Measurements from ENCODE around the gene CBARP. TPM values are rescaled to one million over a fixed set of nuclear protein-coding genes. Genes with fewer than 3 reads are reported as not detected.

The CBARP gene
- total RNA-seq, 1 donor from 2014 or later, result 26.2 TPM

- no peaks in the 10 kb centered on the region for H3K27me3 Mint-ChIP-seq (ENCODE audit: low read depth)
- H3K4me3 Mint-ChIP-seq, result no peak overlapping the region
- peaks cover 3% of the 10 kb centered on the region for H3K4me1 Mint-ChIP-seq
- TF ChIP-seq CTCF (conservative IDR thresholded peaks at IDR 0.05), result no peak
- no peak overlapping the region for H3K27ac Mint-ChIP-seq (ENCODE audit: unreplicated experiment)
- no peaks in the 10 kb centered on the region for H3K9me3 Mint-ChIP-seq
- H3K36me3 Mint-ChIP-seq (ENCODE audit: low read depth), result no peaks in the 10 kb centered on the region
- no peak for DNase-seq (ENCODE audit: low read depth, low spot score)
Observed at GRCh38 chr19:1221904-1222255, 15.9 kb downstream of the CBARP start.

GRCh38 chr19:1220976-1221903, 16.6 kb downstream of the CBARP start:
- Mint-ChIP-seq H3K9me3 (no peaks in the 10 kb centered on the region), H3K27me3 (ENCODE audit: low read depth) (no peaks in the 10 kb centered on the region), H3K4me3 (no peak overlapping the region), H3K27ac (ENCODE audit: unreplicated experiment) (no peak overlapping the region), H3K4me1 (peaks cover 3% of the 10 kb centered on the region), H3K36me3 (ENCODE audit: low read depth) (no peaks in the 10 kb centered on the region)
- peak; percentile 61 for DNase-seq (ENCODE audit: low read depth, low spot score)
- TF ChIP-seq CTCF (conservative IDR thresholded peaks at IDR 0.05), result peak; percentile 69

- H3K36me3 Mint-ChIP-seq (ENCODE audit: low read depth), result no peaks in the 10 kb centered on the region
- TF ChIP-seq CTCF (conservative IDR thresholded peaks at IDR 0.05), result no peak
- H3K27me3 Mint-ChIP-seq (ENCODE audit: low read depth), result no peaks in the 10 kb centered on the region
- no peaks in the 10 kb centered on the region for H3K9me3 Mint-ChIP-seq
- H3K27ac Mint-ChIP-seq (ENCODE audit: unreplicated experiment), result no peak overlapping the region
- H3K4me1 Mint-ChIP-seq, result peaks cover 3% of the 10 kb centered on the region
- DNase-seq (ENCODE audit: low read depth, low spot score), result no peak
- no peak overlapping the region for H3K4me3 Mint-ChIP-seq
Observed at GRCh38 chr19:1220477-1220930, 17.3 kb downstream of the CBARP start.

GRCh38 chr19:1219786-1220476, 17.9 kb downstream of the CBARP start:
- no peak overlapping the region for H3K27ac Mint-ChIP-seq (ENCODE audit: unreplicated experiment)
- TF ChIP-seq CTCF (conservative IDR thresholded peaks at IDR 0.05), result no peak
- H3K9me3 Mint-ChIP-seq, result no peaks in the 10 kb centered on the region
- H3K4me3 Mint-ChIP-seq, result no peak overlapping the region
- peaks cover 3% of the 10 kb centered on the region for H3K4me1 Mint-ChIP-seq
- H3K27me3 Mint-ChIP-seq (ENCODE audit: low read depth), result no peaks in the 10 kb centered on the region
- H3K36me3 Mint-ChIP-seq (ENCODE audit: low read depth), result no peaks in the 10 kb centered on the region
- DNase-seq (ENCODE audit: low read depth, low spot score), result no peak

DNA sequence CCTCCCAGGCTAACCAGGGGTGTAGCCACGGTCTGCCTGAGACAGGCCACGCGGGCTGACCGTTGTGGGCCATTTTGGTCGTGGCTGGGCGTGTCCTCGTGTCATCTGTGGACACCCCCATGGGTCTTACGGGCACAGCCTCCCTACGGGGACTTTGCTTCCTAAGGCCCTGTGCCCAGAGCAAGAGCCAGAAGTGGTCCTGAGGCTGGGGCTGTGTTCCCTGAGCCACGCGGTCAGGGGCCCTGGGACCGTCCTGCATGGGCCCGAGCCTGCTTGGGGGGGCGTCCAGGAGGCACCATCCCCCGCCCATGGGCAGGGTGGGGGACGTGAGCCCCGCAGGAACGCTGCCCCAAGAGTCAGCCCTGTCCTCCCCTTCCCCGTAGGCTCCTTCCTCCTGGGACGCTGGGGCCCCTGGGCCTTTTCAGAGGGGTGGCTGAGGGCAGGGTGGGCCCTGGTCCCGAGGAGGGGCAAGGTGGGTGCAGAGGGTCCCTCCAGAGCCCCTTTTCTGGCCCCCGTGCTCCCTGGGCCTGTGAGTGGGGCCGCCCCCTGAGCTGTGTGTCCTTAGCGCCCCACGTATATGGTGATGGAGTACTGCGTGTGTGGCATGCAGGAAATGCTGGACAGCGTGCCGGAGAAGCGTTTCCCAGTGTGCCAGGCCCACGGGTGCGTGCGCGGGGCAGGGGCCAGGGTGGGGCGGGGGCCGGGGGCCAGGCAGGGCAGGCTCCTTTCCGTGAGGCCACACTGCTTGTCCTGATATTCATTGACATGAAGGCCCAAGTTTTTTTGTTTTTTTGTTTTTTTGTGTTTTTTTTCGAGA, 18.8 kb downstream of the CBARP start:
- H3K4me3 Mint-ChIP-seq, result no peak overlapping the region
- H3K9me3 Mint-ChIP-seq, result no peaks in the 10 kb centered on the region
- no peak for TF ChIP-seq CTCF (conservative IDR thresholded peaks at IDR 0.05)
- no peak for DNase-seq (ENCODE audit: low read depth, low spot score)
- H3K36me3 Mint-ChIP-seq (ENCODE audit: low read depth), result no peaks in the 10 kb centered on the region
- H3K27me3 Mint-ChIP-seq (ENCODE audit: low read depth), result no peaks in the 10 kb centered on the region
- H3K4me1 Mint-ChIP-seq, result peaks cover 8% of the 10 kb centered on the region
- H3K27ac Mint-ChIP-seq (ENCODE audit: unreplicated experiment), result no peak overlapping the region
